Naive thymus-derived CD4-positive, alpha-beta T cell (primary cell): ENCODE data around the gene ZNF775. TPM values are rescaled to one million over a fixed set of nuclear protein-coding genes. Genes with fewer than 3 reads are reported as not detected.

Experiments used
- ATAC-seq: fragments of 150-1000 bp; cut with Tn5 transposase; 2 replicates; pipeline ENCODE4 v1.10.0; 2021; ENCODE audit warnings: mild to moderate bottlenecking, moderate library complexity
- CTCF ChIA-PET: fragments of 350-600 bp; sonication (Branson Sonifier 250); formaldehyde crosslinking; loops from one replicate; lab custom pipeline; 2021; ENCODE audit warnings: antibody characterized with exemption; lab: Charles Lee
- POLR2A ChIA-PET: fragments of 350-600 bp; sonication (Branson Sonifier 250); formaldehyde crosslinking; loops from one replicate; lab custom pipeline; 2021; ENCODE audit warnings: antibody characterized with exemption, inconsistent platforms; lab: Charles Lee
- DNase-seq, 9 donors: peaks; one replicate each; pipeline versions ENCODE4 v3.0.0 to v3.0.0-alpha.2; 2020 to 2022; ENCODE audit warnings: mixed read lengths in 1 of 9
- H3K27ac ChIP-seq: one replicate; pipeline ENCODE4 v1.7.0; 2013; ENCODE audit warnings: mild to moderate bottlenecking, low read depth, low read length, moderate library complexity
- H3K27me3 ChIP-seq, 2 donors: one replicate each; pipeline ENCODE4 v1.7.0; 2013; ENCODE audit warnings: low read length in 2 of 2, mild to moderate bottlenecking in 2 of 2, moderate library complexity in 2 of 2; ENCODE audit not compliant: control insufficient read depth in 2 of 2, insufficient read depth in 2 of 2
- H3K36me3 ChIP-seq, 3 experiments: 1 replicate in 2 of 3; 2 replicates in 1 of 3; pipeline ENCODE4 v1.7.0; 2013; ENCODE audit warnings: low read length in 3 of 3, mild to moderate bottlenecking in 3 of 3, moderate library complexity in 1 of 3; ENCODE audit not compliant: insufficient read depth in 3 of 3, control insufficient read depth in 2 of 3
- H3K4me1 ChIP-seq, 2 donors: one replicate each; pipeline ENCODE4 v1.7.0; 2013; ENCODE audit warnings: low read length in 2 of 2, mild to moderate bottlenecking in 2 of 2, moderate library complexity in 1 of 2; ENCODE audit not compliant: control insufficient read depth in 2 of 2, insufficient read depth in 2 of 2
- H3K4me3 ChIP-seq: 2 replicates; pipeline ENCODE4 v1.7.0; 2013; ENCODE audit warnings: mild to moderate bottlenecking, low read length
- H3K9me3 ChIP-seq, 3 experiments: 1 replicate in 2 of 3; 2 replicates in 1 of 3; pipeline ENCODE4 v1.7.0; 2013; ENCODE audit warnings: low read length in 3 of 3; ENCODE audit not compliant: control insufficient read depth in 2 of 3
- H3K27ac Mint-ChIP-seq, 9 donors: one replicate each; pipeline ENCODE4 v1.8.0; 2020 to 2022; ENCODE audit warnings: mixed read lengths in 9 of 9, mild to moderate bottlenecking in 8 of 9, moderate library complexity in 5 of 9, inconsistent platforms in 2 of 9
- H3K27me3 Mint-ChIP-seq, 5 donors: one replicate each; pipeline ENCODE4 v1.8.0; 2021 to 2022; ENCODE audit warnings: mixed read lengths in 5 of 5, mild to moderate bottlenecking in 1 of 5
- H3K36me3 Mint-ChIP-seq, 5 donors: one replicate each; pipeline ENCODE4 v1.8.0; 2020 to 2022; ENCODE audit warnings: mixed read lengths in 5 of 5, mild to moderate bottlenecking in 3 of 5, inconsistent platforms in 1 of 5
- H3K4me1 Mint-ChIP-seq, 7 donors: one replicate each; pipeline ENCODE4 v1.8.0; 2020 to 2022; ENCODE audit warnings: mixed read lengths in 7 of 7, mild to moderate bottlenecking in 3 of 7, inconsistent platforms in 1 of 7
- H3K4me3 Mint-ChIP-seq, 10 donors: one replicate each; pipeline ENCODE4 v1.8.0; 2020 to 2022; ENCODE audit warnings: mild to moderate bottlenecking in 10 of 10, mixed read lengths in 10 of 10, moderate library complexity in 6 of 10, inconsistent platforms in 2 of 10
- H3K9me3 Mint-ChIP-seq, 11 donors: one replicate each; pipeline ENCODE4 v1.8.0; 2020 to 2022; ENCODE audit warnings: mixed read lengths in 11 of 11, mild to moderate bottlenecking in 4 of 11, inconsistent platforms in 1 of 11, moderate library complexity in 1 of 11
- intact Hi-C, 2 donors: fragments of 100-400 bp; cut with micrococcal nuclease; formaldehyde crosslinking; loops; one replicate each; pipeline ENCODE4 v1.15.1; 2023
- polyA plus RNA-seq, 2 donors: library from polyadenylated mRNA; unstranded; fragments of 300-500 nt; fragmentation: Illumina TruSeq; gene quantifications; one replicate each; pipeline ENCODE4 v1.2.3, GENCODE V29; 2021
- total RNA-seq, 6 experiments: library from RNA in 5 of 6; stranded (reverse) in 5 of 6; gene quantifications; 1 replicate in 5 of 6; 2 replicates in 1 of 6; pipeline ENCODE4 v1.2.3 and lab custom pipeline; 2021 to 2026

ZNF775 gene
- total and polyA plus RNA-seq, 7 experiments from 2014 or later: 1.1 to 7.4 (median 4.3) TPM

DNA sequence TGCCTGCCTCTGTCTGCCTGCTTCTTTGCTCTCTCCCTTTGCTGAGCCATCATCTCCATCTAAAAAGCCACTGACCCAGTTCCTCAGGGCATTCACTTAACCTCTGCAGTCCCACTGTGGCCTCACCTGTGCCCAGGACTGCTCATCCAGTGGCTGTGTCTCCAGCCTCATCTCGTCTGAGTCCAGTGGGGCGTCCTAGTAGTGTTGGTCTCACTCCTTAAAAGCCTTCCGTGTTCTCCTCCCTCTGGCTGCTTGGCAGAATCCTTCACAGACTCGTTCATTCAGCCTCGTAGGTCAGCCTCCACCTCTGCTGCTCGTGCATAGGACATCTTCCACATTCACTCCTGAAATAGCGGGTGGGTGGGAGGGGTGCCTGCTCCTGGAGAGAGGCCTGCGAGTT lies 45.0 kb upstream of the ZNF775 start:
- peaks cover 0 to 1% (median 0%) of the 10 kb centered on the region in 11 donors for H3K9me3 Mint-ChIP-seq
- ChIA-PET CTCF (interaction anchor here (0.7 kb wide), 1 partner anchor 447 kb away, joined by 3 read pairs; no protein-coding TSS in a partner anchor), POLR2A (no interaction called here)
- peaks cover 2 to 26% (median 6%) of the 10 kb centered on the region in 5 donors for H3K36me3 Mint-ChIP-seq
- ATAC-seq (no peak), DNase-seq (no peak)
- H3K27me3 Mint-ChIP-seq: no peaks in the 10 kb centered on the region
- no peaks in the 10 kb centered on the region for H3K9me3 ChIP-seq
- H3K36me3 ChIP-seq: peaks cover 0 to 27% (median 0%) of the 10 kb centered on the region in 3 experiments
- no peak overlapping the region for H3K4me3 Mint-ChIP-seq
- peak overlapping the region in 1 of 9 donors; percentile 7 for H3K27ac Mint-ChIP-seq
- no peaks in the 10 kb centered on the region for H3K4me1 ChIP-seq
- intact Hi-C loops: no loop called here
- no peaks in the 10 kb centered on the region for H3K27me3 ChIP-seq
- H3K4me3 ChIP-seq: no peak overlapping the region
- no peak overlapping the region for H3K27ac ChIP-seq
- H3K4me1 Mint-ChIP-seq: peaks cover 0 to 2% (median 0%) of the 10 kb centered on the region in 7 donors

DNA sequence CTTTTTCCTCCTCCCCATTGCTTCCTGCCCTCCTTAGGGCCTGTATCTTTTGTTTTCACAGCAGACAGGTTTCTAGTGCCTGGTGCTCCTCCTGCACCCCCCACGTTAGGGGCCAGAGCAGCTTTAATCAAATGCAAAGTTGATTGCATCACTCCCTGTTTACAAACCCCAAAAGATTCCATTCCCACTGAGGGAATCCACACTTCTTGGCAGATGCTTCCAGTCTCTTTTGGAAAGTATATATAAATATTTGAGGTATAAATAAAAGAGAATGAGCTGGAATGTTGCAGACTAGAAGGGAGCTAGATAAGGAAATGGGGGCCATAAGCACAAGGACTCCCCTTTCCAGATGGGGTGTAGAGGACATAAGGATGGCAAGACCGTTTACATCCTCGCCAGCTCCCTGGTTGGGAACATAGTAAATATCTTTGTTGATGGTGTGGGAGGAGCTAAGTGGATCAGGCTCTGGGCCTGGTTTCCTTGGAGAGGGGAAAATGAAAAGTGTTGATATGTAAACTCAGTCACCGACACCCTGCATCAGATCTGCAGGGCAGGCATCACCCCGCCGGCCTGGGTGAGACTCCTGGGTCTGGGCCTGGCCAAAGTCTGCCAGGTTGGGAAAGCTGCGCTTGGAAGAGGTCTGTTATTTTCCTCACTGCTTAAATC lies 43.9 kb upstream of the ZNF775 start:
- Mint-ChIP-seq H3K27me3 (peaks cover 0 to 10% (median 6%) of the 10 kb centered on the region in 5 donors), H3K36me3 (peaks cover 0 to 24% (median 6%) of the 10 kb centered on the region in 5 donors), H3K9me3 (peaks cover 0 to 1% (median 0%) of the 10 kb centered on the region in 11 donors), H3K27ac (peak overlapping the region in 1 of 9 donors; percentile 47), H3K4me1 (peaks cover 0 to 6% (median 4%) of the 10 kb centered on the region in 7 donors), H3K4me3 (no peak overlapping the region)
- Histone ChIP-seq H3K27ac (no peak overlapping the region), H3K27me3 (no peaks in the 10 kb centered on the region), H3K36me3 (peaks cover 0 to 18% (median 0%) of the 10 kb centered on the region in 3 experiments), H3K4me1 (no peaks in the 10 kb centered on the region), H3K4me3 (no peak overlapping the region), H3K9me3 (no peaks in the 10 kb centered on the region)
- DNase-seq (no peak), ATAC-seq (no peak)
- POLR2A ChIA-PET: interaction anchor here (0.9 kb wide), 1 partner anchor 11 kb away, joined by 3 read pairs; no protein-coding TSS in a partner anchor
- intact Hi-C loops: no loop called here
- CTCF ChIA-PET: no interaction called here

DNA sequence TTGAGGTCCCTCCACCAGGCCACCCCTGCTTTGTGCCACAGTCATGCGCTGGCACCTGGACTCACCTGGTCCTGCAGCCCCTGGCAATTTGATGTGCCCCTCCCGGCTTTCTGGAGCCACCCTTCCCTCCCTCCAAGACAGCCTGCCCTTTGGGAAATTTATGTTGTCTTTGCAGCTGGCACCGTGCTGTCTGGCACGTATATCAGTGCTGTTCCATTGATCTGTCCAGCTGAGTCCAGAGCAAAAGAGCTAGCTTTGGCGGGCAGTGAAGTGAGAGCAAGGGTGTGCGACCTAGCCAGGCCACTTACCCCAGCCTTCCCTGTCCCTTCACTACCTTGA lies 43.4 kb upstream of the ZNF775 start:
- Histone ChIP-seq H3K4me3 (no peak overlapping the region), H3K4me1 (no peaks in the 10 kb centered on the region), H3K27me3 (no peaks in the 10 kb centered on the region), H3K9me3 (no peaks in the 10 kb centered on the region), H3K36me3 (peaks cover 0 to 13% (median 0%) of the 10 kb centered on the region in 3 experiments), H3K27ac (no peak overlapping the region)
- ChIA-PET POLR2A (interaction anchor here (0.6 to 0.9 kb wide), 2 partner anchors 12 to 1061 kb away, joined by 3 read pairs; no protein-coding TSS in a partner anchor), CTCF (interaction anchor here (2.5 kb wide), 1 partner anchor 20 kb away, joined by 5 read pairs; no protein-coding TSS in a partner anchor)
- no peak for ATAC-seq
- no peak overlapping the region for H3K27ac Mint-ChIP-seq
- H3K27me3 Mint-ChIP-seq: peaks cover 0 to 13% (median 8%) of the 10 kb centered on the region in 5 donors
- H3K4me3 Mint-ChIP-seq: no peak overlapping the region
- peaks cover 0 to 6% (median 4%) of the 10 kb centered on the region in 7 donors for H3K4me1 Mint-ChIP-seq
- no peak for DNase-seq
- peaks cover 0 to 1% (median 0%) of the 10 kb centered on the region in 11 donors for H3K9me3 Mint-ChIP-seq
- intact Hi-C loops: no loop called here
- peaks cover 0 to 21% (median 6%) of the 10 kb centered on the region in 5 donors for H3K36me3 Mint-ChIP-seq

DNA sequence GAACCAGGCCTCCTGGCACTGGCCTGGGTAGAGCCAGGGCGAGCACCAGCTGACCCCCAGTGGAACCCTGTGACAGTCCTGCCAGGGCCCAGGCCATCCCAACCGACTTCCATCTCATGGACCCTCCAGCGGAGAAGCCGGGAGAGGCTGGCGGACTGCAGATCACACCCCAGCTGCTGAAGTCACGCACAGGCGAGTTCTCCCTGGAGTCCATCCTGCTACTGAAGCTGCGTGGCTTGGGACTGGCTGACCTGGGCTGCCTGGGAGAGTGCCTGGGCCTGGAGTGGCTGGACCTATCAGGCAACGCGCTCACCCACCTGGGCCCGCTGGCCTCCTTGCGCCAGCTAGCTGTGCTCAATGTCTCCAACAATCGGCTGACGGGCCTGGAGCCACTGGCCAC lies 42.4 kb upstream of the ZNF775 start:
- CTCF ChIA-PET: interaction anchor here (2.5 kb wide), 1 partner anchor 19 kb away, joined by 5 read pairs; no protein-coding TSS in a partner anchor
- H3K9me3 Mint-ChIP-seq: peaks cover 0 to 1% (median 0%) of the 10 kb centered on the region in 11 donors
- no peak overlapping the region for H3K4me3 Mint-ChIP-seq
- Histone ChIP-seq H3K27me3 (no peaks in the 10 kb centered on the region), H3K27ac (no peak overlapping the region), H3K4me1 (no peaks in the 10 kb centered on the region), H3K9me3 (no peaks in the 10 kb centered on the region), H3K4me3 (no peak overlapping the region), H3K36me3 (peaks cover 0 to 9% (median 0%) of the 10 kb centered on the region in 3 experiments)
- POLR2A ChIA-PET: no interaction called here
- ATAC-seq (no peak), DNase-seq (no peak)
- peaks cover 0 to 8% (median 6%) of the 10 kb centered on the region in 7 donors for H3K4me1 Mint-ChIP-seq
- intact Hi-C loops: no loop called here
- H3K36me3 Mint-ChIP-seq: peaks cover 0 to 17% (median 6%) of the 10 kb centered on the region in 5 donors
- peaks cover 0 to 20% (median 9%) of the 10 kb centered on the region in 5 donors for H3K27me3 Mint-ChIP-seq
- no peak overlapping the region for H3K27ac Mint-ChIP-seq

DNA sequence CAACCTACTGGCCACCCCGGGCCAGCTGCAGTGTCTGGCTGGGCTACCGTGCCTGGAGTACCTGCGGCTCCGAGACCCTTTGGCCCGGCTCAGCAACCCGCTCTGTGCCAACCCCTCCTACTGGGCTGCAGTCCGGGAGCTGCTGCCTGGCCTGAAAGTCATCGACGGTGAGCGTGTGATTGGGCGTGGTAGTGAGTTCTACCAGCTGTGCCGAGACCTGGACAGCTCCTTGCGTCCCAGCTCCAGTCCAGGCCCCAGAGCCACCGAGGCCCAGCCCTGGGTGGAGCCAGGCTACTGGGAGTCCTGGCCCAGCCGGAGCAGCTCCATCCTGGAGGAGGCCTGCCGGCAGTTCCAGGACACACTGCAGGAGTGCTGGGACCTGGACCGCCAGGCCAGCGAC lies 42.0 kb upstream of the ZNF775 start:
- Histone ChIP-seq H3K27me3 (no peaks in the 10 kb centered on the region), H3K4me1 (no peaks in the 10 kb centered on the region), H3K4me3 (no peak overlapping the region), H3K36me3 (peaks cover 0 to 9% (median 0%) of the 10 kb centered on the region in 3 experiments), H3K9me3 (no peaks in the 10 kb centered on the region), H3K27ac (no peak overlapping the region)
- H3K36me3 Mint-ChIP-seq: peaks cover 0 to 17% (median 9%) of the 10 kb centered on the region in 5 donors
- DNase-seq: no peak
- no peak overlapping the region for H3K4me3 Mint-ChIP-seq
- intact Hi-C loops: no loop called here
- ChIA-PET POLR2A (interaction anchor here (0.6 to 0.7 kb wide), 2 partner anchors 32 to 75 kb away, joined by 3 read pairs; no protein-coding TSS in a partner anchor), CTCF (interaction anchor here (2.5 kb wide), 1 partner anchor 19 kb away, joined by 5 read pairs; no protein-coding TSS in a partner anchor)
- H3K27me3 Mint-ChIP-seq: peaks cover 4 to 24% (median 13%) of the 10 kb centered on the region in 5 donors
- peaks cover 0 to 11% (median 6%) of the 10 kb centered on the region in 7 donors for H3K4me1 Mint-ChIP-seq
- no peaks in the 10 kb centered on the region for H3K9me3 Mint-ChIP-seq
- H3K27ac Mint-ChIP-seq: no peak overlapping the region
- no peak for ATAC-seq

DNA sequence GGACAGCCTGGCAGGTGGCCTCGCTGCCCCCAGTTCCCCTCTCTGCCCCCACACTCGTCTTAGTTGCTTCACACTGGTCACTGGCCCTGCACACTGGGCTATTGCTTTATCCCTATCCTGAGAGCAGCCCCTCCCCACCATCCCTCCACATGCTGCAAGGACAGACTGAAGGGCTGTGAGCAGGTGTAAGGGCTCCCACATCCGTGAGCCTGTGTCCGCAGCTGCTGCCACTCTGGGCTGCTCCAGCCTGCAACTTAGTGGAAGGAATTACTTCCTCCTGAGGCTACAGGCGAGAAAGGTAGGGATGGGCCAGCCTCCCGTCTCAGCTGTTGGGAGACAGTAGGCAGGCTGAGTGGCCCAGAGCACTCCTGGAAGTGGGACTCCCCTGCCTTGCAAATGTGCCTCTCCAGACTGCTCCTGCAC lies 41.5 kb upstream of the ZNF775 start:
- Mint-ChIP-seq H3K9me3 (peaks cover 0 to under 1% (median 0%) of the 10 kb centered on the region in 11 donors), H3K36me3 (peaks cover 0 to 17% (median 10%) of the 10 kb centered on the region in 5 donors), H3K4me1 (peaks cover 0 to 12% (median 6%) of the 10 kb centered on the region in 7 donors), H3K27me3 (peaks cover 6 to 29% (median 13%) of the 10 kb centered on the region in 5 donors), H3K4me3 (no peak overlapping the region), H3K27ac (no peak overlapping the region)
- Histone ChIP-seq H3K4me3 (no peak overlapping the region), H3K27ac (no peak overlapping the region), H3K9me3 (no peaks in the 10 kb centered on the region), H3K27me3 (no peaks in the 10 kb centered on the region), H3K36me3 (peaks cover 0 to 9% (median 0%) of the 10 kb centered on the region in 3 experiments), H3K4me1 (no peaks in the 10 kb centered on the region)
- DNase-seq (no peak), ATAC-seq (no peak)
- CTCF ChIA-PET: interaction anchor here (2.5 kb wide), 1 partner anchor 18 kb away, joined by 5 read pairs; no protein-coding TSS in a partner anchor
- POLR2A ChIA-PET: interaction anchor here (0.6 to 0.7 kb wide), 2 partner anchors 32 to 74 kb away, joined by 3 read pairs; no protein-coding TSS in a partner anchor
- intact Hi-C loops: no loop called here
